GM21737 (cell line): Measurements from ENCODE around the gene E2F4.

Source experiments
- ATAC-seq: cut with Tn5 transposase; IDR thresholded peaks from one replicate; pipeline ENCODE4 v1.9.1; 2021; ENCODE audit warnings: mild to moderate bottlenecking, moderate library complexity; ENCODE audit not compliant: unreplicated experiment

Gene E2F4, protein sequence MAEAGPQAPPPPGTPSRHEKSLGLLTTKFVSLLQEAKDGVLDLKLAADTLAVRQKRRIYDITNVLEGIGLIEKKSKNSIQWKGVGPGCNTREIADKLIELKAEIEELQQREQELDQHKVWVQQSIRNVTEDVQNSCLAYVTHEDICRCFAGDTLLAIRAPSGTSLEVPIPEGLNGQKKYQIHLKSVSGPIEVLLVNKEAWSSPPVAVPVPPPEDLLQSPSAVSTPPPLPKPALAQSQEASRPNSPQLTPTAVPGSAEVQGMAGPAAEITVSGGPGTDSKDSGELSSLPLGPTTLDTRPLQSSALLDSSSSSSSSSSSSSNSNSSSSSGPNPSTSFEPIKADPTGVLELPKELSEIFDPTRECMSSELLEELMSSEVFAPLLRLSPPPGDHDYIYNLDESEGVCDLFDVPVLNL

DNA sequence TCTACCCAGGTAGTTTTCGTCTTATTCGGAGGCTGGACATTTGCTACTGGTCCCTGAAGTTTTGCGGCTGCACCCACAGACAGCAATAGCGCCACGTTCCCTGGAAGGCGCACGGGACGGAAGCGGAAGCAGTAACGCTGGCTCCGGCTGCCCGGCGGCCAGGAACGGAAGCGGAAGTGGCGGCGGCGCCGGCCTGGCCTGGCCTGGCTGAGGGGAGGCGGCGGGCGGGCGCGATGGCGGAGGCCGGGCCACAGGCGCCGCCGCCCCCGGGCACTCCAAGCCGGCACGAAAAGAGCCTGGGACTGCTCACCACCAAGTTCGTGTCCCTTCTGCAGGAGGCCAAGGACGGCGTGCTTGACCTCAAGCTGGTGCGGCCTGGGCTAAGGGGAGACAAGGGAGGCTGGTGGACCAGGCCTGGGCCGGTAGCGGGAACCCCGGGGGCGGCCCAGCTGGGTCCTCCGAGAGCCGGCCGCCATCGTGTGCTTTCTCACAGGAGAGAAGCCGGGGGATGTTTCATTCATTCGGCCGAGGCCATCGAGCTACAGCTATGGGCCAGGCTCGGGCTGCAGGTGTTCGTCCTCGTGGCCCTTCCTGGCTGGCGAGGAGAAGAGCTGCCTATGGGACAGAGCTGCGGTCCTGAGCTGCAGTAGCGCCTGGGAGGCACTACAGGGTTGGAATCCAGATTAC is at the start of gene E2F4:
Gene E2F4, plus strand, starts transcription at position 161 of the 687 bp plus-strand sequence. Its CDS starts 73 bp downstream, at position 234.
- peak; percentile 83 for ATAC-seq

DNA sequence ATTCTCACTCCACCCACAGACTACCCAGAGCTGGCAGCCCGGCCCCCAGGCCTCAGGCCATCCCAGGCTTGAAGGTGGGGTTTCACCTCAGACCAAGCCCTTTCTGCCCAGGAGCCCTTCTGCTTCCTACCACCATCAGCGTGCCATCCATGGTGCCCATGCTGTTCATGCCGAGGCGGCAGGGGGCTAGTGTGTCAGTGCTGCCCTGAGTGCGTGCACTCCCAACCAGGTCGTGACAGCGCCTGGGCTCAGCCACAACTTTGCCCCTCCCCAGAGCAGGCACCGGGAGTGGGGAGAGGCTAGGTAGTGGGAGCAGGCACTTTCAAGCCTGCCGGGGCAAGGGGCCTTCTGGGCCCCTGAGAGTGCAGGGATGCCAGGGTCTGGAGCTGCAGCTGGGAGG is 49.6 kb upstream of the E2F4 start:
- no peak for ATAC-seq

DNA sequence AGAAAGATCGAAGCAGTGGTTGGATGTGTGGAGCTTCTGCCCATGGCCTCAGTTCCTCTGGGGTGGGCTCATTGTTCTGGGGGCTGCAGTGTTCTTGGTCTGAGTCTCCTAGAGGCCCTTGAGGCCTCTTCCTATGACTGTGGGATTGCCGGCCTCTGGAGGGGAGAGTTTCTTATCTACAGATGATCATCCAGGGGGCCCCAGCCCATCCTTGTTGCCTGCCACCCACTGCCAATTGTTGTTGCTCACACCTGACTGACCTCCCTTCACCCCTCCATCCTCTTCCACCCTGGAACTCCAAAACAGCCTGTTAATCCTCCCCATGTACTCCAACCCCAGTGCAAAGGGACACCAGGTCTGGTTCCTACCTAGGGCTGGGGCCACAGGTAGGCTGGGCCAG is 47.0 kb upstream of the E2F4 start:
- ATAC-seq: no peak

DNA sequence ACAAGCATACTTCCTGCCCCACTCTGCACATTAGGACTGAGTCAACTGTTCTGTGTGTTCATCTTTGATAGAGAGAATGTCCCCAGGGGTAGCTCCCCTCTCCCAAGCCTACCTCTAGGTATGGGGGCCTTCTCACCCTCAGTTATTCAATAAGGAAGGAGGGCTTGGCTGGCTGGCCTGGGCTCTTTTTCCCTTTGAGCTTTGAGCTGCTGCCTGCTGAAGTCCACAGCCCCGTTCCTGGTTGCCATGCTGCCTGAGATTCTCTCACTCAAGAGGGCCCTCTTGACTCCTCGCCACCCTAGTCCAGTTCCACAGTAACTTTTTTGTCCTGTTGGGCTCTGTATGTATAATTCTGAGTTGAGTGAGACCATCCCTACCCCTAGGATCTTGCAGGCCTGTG is 46.2 kb upstream of the E2F4 start:
- no peak for ATAC-seq

DNA sequence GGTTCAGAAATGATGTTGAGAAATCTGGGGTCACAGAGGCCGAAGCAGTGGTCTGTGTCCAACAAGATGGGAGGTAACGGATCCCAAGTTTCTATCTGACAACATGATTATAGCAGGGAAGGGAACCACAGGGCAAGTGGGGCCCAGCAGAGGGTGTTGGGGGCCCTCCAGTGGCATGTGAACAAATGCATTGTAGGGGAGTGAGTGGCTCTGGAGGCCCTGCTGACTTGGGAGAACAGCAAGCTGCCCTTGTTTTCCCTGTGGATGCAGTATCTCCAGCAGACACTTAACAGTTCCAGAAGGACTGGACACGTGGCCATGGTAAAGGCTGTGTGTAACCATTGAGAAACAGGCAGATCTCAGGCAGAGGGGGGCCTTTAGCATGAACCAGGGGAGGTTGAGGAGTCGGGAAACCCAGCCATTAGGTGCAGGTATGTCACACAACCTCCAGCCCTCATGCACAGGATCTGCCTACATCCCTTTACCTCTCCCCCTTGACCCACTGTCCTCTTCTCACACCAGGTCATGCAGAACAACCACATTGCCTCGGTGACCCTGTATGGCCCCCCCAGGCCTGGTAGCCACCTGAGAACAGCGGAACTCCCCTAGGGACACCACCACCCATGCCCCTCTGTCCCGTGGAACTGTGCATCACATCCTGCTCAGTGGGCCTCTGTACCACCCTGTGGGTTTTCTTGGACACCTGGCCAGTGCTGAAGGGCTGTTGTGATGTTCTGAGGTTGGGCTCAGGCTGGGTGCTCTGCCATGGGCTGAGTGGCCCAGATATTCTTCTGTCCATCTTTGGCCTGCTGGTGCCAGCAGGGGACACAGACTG is 45.2 kb upstream of the E2F4 start:
- no peak for ATAC-seq

DNA sequence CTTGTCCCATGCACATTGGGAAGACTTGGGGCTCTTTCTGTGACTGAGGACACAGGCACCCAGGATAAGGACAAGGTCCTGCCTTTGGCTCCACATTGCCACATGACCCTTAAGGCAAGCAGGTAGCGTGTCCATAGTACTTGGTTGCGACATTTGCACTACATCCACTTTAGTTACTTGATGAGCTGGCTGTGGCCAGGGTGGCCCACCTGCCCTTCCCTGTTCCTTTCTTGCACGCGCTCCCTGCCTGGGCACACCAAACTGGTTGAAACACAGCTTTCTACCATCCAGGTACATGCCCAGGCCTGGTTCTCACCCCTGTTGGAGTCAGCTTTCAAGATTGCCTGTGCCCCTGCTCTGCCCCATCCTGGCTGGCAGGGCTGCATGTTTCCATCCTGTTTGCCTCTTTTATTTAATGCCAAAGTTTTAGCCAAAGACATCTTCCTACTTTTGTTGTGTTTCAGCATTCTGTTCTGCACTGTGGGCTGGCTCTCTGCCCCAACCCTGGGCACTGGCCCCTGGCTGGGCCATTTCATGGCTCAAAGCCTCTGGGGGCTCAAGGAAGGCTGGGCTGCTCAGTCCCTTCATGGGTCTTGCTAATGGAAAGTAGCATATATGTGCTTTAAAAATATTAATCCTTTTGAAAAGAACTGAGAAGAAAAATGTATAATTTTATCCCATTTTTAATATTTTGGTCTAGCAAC is 44.4 kb upstream of the E2F4 start:
- ATAC-seq: no peak

DNA sequence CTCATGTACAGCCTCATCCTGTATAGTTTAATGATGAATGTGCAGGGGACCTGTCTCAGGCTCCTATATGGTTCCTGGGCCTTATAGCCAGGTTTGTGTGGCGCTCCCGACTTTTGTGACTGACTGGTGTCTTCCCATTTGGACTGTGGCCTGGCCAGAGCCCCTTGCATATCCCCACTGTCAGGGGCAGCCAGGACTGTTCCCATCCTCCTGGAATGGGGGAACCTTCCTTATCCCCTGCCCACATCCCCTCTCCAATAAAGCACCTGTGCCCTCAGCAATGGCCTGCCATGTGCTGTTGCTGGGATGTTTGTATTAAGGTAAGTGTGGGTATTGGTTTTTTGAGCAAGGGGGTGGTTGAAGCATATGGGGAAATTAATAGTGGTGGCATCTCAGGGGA is 43.7 kb upstream of the E2F4 start:
- ATAC-seq: no peak

DNA sequence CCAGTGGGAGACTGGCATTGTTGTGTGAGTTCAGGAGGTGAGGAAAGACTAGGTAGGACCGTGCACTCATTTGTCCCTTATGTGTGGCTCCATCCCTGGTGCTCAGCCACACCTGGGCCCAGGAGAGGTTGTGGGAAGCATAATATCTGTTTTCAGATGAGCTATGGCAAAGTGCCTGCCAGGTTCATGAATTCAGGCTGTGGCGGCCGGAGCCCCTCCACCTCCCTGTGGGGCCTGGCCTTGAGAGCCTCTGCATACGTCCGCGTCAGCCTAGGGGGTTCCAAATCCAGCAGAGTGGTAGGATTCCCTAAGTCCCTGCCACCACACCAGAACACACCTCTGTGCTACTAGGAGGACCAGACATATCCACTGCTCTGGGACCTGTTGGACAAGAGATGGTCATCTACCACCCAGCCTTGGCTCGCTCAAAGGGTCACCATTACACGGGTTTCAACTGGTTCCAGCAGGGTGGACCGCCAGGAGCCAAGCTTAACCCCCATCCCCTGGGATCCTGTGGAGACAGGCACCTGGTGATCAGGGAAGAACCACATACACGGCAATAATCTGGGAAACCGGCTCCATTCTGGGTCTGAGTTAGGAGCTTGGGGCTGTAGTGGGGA is 43.2 kb upstream of the E2F4 start:
- ATAC-seq: no peak

DNA sequence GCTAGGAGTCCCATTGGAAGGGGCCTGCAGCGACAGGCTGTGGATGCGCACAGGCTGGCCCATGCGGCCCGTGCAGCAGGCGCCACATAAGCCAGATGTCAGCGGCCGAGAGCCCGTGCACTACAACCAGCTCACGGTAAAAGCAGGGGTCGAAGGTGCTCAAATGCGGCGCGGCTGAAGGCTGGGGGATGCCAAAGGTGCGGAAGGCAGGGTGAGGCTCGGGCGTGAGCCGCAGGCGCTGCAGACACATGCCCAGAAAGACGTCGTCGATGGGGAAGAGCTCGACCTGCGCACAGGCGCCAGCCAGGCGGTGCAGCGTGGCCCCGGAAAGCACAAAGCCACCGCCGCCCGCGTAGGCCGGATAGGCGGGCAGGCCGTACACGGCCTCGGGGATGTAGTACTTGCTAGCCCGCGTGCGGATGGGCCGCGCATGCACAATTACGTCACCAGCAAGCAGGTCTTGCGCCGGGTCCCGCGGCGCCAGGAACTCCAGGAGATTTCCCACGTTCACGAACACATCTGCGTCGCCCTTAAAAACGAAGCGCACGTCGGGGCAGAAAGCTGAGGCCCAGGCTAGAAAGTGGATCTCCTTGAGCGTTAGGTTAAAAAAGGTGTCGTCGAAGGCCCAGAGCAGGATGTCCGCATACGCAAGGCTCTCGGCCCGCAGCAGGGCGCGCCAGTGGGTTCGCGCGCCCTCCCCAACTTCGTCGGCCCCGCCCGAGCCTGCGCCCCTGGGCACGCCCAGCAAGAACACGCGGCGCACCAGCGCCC is 42.5 kb upstream of the E2F4 start:
- ATAC-seq: no peak

DNA sequence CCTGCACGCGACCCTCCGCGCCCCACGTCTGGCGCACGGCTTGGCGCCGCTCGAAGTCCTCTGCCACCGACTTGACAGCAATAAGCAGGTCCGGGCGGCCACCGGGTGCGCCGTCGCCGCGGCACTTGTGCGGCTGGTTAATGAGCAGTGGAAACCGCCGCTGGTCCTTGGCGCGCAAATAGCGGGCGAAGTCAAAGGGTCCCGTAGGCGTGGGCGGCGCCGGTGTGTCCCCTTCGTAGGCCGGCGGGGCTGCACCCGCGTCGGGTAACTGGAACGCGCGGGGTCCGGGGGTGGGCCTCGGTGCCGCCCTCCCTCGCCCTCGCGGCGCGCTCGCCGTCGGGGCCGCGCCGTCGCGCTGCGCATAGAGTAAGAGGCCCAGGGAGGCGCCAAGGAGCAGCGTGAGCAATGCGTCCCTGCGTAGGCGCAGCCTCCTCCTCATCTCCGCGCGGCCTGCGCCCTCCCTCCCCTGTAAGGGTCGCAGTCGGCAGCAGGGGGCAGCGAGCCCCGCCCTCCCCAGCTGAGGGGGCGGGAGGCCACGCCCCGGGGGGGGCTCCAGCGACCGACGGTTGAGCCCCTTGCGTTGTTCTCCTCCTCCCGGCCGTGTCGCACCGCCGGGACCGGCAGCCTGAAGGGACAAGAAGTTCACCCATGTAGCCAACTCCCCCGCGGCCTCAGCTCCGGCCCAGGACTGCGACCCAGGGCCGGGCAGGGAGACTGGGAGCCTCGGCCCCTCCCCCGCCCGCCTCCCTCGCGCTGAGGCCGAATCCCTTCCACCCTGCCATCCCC is 41.7 kb upstream of the E2F4 start:
- ATAC-seq: peak; percentile 28

DNA sequence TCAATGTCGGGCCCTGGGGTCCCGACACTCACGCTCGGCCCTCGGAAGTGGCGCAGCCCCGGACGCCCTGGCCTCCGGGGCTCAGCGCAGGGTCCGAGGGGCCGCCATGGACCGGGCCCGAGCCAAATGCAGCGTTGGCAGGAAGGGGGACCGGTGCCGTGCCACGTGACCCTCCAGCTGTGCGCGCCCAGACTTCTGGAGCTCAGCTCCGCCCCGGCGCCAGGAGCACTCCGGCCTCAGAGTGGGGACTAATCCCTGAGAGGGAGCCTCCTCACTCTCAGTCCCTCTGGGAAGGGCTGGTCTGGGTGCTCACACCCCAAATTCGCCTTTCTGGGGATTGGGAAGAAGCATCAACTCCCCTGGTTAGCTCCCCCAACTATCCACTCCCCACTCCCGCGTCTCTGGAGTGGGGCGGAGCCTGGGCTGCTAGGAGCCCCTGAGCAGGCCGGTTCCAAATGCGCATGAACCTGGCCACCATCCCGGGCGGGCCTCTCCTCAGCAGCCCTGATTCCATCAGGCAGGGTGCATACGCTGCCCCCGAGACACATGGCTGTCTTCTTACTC is 41.0 kb upstream of the E2F4 start, which contains the start of gene B3GNT9:
Gene B3GNT9, minus strand, starts transcription at position 166 of the 564 bp plus-strand sequence. CDS start 513 bp downstream, outside the sequence.
- ATAC-seq: peak; percentile 45

DNA sequence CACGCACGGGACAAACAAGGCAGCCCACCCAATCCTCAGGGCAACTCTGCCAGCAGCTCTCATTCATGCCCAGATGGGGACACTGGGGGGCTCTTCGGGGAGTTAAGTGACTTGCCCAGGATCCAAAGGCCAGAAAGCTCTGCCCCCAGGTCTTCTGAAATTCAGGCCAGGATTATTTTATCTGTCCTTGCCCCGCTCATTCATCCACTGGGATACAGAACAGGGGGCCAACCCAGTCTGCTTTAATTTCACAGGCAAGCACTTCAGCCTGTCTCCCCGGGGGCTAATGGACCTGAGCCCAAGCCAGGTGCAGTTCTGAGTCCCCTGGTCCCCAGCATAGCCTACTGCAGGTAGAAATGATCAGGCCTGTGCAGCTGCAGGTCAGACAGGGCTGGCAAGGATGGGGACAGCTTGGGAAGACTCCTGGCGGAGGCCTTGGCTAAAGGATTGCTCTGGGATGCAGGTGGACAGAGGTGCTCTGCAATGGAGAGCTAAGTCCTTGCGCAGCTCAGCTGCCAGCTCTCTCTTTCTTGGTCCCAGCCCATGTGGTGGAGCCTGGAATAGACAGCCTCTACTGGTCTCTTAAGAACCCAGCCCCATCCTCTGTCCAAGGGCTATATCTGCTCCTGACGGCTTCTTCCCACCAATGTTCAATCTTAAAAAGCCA is 40.4 kb upstream of the E2F4 start:
- ATAC-seq: no peak

DNA sequence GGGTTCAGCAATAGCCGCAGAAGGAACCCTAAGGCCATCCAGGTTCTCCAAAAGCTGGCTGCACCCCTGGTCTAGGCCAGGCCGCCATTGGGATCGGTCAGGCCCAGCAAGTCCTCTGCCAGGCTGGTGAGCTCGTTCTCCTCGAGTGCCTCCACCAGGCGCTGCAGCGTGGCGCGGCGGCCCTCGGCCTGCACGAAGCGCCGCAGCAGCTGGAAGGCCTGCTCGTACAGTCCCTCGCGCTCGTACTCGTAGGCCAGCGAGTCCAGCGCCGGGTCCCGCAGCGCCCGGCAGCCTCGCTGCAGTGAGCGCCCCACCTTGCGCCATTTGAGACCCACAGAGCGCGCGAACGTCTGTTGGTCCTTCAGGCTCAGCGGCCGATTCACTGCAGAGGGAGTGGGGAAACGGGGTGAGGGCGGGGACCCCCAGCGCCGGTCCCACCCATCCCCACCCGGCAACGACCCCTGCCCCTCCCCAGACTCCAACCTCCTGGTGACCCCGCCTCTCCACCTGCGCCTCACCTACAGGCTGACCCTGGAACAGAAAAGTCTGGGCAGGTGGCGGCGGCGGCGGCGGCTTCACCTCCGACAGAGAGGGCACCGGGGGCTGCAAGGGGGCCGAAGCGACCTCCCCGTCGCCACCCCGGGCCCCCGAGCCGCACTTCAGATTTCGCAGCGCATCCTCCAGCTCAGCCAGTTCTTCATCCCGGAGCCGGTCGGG is 37.2 kb upstream of the E2F4 start:
- ATAC-seq: no peak

DNA sequence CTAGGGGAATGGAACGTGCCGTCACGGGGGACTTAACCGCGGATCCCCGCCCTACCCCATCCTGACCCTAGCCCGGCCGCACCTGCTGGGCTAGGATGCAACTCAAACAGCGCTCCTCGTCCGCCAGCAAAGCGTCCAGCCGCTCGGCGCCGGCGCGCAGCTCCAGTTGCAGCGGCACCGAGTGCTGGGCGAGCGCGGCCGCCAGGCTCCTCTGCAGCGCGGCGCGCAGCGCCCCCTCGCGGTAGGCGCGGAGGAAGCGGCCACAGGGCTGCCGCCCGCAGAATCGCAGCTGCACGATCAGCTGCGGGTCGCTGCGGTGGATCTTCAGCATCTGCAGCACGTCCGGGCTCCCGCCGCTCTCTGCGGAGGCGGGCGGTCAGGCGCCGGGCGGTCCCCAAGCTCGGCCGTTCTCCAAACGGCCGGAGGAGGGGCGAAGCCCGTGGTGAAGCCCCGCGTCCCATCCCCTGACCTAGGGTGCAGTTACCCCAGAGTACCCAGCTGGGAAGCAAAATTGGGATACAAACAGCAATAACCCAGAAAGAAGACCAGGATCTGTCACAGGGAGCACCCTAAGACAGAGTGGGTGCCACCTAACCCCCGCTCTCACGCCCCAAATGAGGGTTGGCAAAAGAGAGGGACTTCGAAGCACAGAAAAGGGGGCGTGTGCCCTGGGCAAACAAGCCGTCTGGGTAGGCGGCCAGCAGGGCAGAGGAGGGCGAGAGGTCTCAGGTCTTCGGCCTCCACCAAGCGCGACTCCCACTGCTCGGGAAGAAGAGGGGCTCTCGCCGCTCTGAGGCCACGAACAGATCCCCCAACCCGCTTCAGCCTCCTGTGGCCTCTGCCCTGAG is 36.4 kb upstream of the E2F4 start:
- no peak for ATAC-seq

DNA sequence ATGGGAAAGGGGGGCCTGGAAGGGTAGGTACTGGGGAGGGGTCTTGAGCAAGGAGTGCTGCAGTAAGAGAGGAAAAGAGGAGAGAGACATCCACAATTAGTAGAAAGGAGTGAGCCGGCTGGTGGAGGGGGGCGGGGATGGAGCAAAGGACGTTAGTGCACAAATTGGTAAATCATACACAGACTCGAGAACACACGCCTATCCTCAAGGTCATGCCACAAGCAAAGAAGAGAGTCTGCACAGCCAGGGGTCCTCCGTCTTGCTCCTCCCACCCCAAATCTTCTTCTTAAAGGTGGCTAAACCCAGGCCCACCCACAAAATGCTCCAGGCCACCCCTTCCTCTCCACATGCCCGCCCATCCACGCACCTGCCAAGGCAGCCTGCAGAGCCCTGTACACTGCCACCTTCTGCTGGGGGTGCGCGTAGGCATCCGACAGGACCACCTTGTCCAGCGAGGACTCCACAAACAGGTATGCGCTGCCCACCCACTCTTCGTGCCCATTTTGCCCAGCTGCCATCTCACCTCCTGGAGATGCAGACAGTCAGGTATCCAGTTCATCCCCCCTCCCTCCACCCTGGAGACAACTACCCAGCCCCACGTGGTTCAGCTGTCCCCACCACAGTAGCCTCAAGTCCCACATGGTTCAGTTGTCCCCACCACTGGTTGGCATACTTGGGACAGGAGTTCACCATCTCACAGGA is 35.7 kb upstream of the E2F4 start:
- ATAC-seq: no peak
